NCI-H460 (cell line): Measurements from ENCODE around the gene LDHAL6B. TPM values are rescaled to one million over a fixed set of nuclear protein-coding genes. Genes with fewer than 3 reads are reported as not detected.

Experiments used
- DNase-seq: peaks from one replicate; pipeline ENCODE4 v3.0.0-alpha.2; 2016; ENCODE audit warnings: low read depth; ENCODE audit errors: extremely low read depth
- total RNA-seq: library from RNA; depleted of rRNA; stranded (reverse); fragments of >200 nt; shearing (Covaris generic); gene quantifications from 2 replicates; pipeline ENCODE4 v1.2.3, GENCODE V29; 2014

The LDHAL6B gene
- total RNA-seq, 1 experiment from 2014 or later = not detected

GRCh38 chr15:59176653-59177316 is 29.9 kb upstream of the LDHAL6B start:
- no peak for DNase-seq

GRCh38 chr15:59177317-59177660 is 29.4 kb upstream of the LDHAL6B start:
- DNase-seq = no peak

GRCh38 chr15:59178151-59178695 is 28.4 kb upstream of the LDHAL6B start:
- DNase-seq = no peak

- DNase-seq = no peak
Observed at GRCh38 chr15:59179717-59180116, 26.9 kb upstream of the LDHAL6B start.

GRCh38 chr15:59180945-59181600 is 25.6 kb upstream of the LDHAL6B start:
- DNase-seq = no peak

- no peak for DNase-seq
Observed at GRCh38 chr15:59185725-59186124, 20.9 kb upstream of the LDHAL6B start.

GRCh38 chr15:59186501-59186900 is 20.1 kb upstream of the LDHAL6B start:
- DNase-seq = no peak

GRCh38 chr15:59189241-59189640 is 17.4 kb upstream of the LDHAL6B start:
- DNase-seq = no peak

GRCh38 chr15:59190291-59190690 is 16.4 kb upstream of the LDHAL6B start:
- no peak for DNase-seq

GRCh38 chr15:59191855-59192237 is 14.8 kb upstream of the LDHAL6B start:
- no peak for DNase-seq

- no peak for DNase-seq
Observed at GRCh38 chr15:59194639-59195325, 11.9 kb upstream of the LDHAL6B start.

- no peak for DNase-seq
Observed at GRCh38 chr15:59196416-59196815, 10.2 kb upstream of the LDHAL6B start.

- DNase-seq = no peak
Observed at GRCh38 chr15:59197454-59197853, 9.2 kb upstream of the LDHAL6B start.

GRCh38 chr15:59199626-59200465 is 6.8 kb upstream of the LDHAL6B start:
- DNase-seq = no peak

- DNase-seq = no peak
Observed at GRCh38 chr15:59200560-59200959, 6.1 kb upstream of the LDHAL6B start.

GRCh38 chr15:59203008-59203407 is 3.6 kb upstream of the LDHAL6B start:
- no peak for DNase-seq

- no peak for DNase-seq
Observed at GRCh38 chr15:59203657-59204056, 3.0 kb upstream of the LDHAL6B start.

GRCh38 chr15:59205839-59206622 is 612 bp upstream of the LDHAL6B start:
- no peak for DNase-seq

GRCh38 chr15:59208613-59209249 is 2.1 kb downstream of the LDHAL6B start:
- no peak for DNase-seq

GRCh38 chr15:59210186-59210585 is 3.5 kb downstream of the LDHAL6B start:
- DNase-seq = no peak
